ENCODE measurements around the gene DNAJC4.
"Not testable (repeated sequence)": the region's sequence is repeated elsewhere in the genome, so short reads cannot be mapped to it uniquely, and the experiment has no call there.

The DNAJC4 gene

DNA sequence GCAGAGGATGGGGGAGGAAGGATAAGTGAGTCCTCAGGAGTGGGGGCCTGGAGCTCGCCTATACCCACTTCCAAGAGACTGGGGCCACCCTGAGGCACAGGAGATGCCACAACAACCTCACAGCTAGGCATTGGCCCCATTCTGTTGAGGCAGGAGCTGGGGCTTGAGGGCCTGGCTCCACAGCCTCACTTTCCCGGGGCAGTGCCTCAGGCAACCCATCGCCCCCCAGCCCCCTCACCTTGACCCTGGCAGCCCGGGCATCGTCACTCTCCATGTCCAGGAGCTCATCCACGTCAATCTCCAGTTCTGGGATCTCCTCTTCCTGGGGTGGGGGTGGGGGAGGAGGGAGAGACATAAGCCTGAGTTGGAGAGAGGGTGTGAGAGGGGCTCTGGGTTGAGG lies 14.6 kb downstream of the DNAJC4 start:
- DNase-seq (ENCODE audit: low read depth in 1 of 2, low spot score in 1 of 2): no peak

DNA sequence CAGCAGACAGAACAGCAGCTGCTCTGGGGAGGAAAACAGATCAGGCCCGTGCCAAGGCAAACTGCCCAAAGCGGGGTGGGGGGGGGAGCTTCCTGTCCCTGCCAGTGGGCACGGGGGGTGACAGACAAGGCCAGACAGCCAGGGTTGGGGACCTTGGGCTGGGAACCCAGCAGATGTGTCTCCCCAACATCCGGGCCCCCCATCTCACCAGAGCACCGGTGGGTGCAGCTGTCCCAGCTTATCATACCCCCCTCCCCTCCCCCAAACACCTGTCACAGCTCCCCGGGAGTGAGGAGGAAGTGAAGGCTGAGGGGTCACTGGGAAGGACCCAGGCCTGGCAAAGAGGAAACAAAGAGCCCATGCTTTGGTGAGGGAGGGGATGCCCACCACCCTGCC lies 15.1 kb downstream of the DNAJC4 start:
- no peak for DNase-seq (ENCODE audit: low read depth in 1 of 2, low spot score in 1 of 2)

DNA sequence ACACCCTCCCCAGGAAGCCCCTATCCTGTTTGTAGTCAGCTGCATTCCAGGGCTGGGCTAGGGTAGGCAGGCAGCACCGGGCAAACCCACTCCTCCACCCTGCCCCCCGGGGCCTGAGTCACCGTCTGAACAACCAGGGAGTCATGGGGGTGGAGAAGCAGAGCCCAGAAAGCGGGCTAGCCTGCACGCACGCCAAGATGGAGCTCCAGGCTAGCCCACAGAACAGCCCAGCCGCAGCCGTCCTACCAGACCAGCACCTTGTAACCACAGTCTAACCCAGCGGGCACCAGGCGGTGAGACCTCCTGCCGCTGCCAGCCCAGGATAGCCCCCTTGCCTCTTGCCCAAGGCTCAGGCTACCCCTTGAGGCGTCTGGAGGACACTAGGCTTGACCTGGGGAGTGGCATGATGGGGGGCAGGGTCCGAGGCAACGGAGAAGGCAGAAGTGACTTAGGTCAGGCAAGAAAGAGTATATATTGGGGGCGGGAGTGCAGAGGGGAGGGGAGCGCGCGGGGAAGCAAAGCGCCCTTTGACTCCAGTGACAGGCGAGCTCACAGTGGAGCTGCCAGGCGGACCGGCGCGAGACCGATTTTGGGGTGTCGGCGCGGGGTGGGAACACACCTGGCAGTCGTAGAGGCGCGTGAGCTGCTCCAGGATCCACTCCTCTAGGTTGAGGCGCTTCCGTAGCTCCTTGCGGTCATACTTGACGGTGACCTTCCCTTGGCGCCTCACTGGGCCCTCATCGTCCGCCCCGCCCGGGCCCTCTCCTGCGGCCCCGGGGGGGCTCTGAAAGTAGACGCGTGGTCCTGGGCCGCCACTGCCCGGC lies 15.7 kb downstream of the DNAJC4 start:
- DNase-seq (ENCODE audit: low read depth in 1 of 2, low spot score in 1 of 2): peak; percentile 56 to 76

- DNase-seq (ENCODE audit: low read depth in 1 of 2, low spot score in 1 of 2): not testable (repeated sequence)
Measured at GRCh38 chr11:64246621-64246870, 16.2 kb downstream of the DNAJC4 start.

DNA sequence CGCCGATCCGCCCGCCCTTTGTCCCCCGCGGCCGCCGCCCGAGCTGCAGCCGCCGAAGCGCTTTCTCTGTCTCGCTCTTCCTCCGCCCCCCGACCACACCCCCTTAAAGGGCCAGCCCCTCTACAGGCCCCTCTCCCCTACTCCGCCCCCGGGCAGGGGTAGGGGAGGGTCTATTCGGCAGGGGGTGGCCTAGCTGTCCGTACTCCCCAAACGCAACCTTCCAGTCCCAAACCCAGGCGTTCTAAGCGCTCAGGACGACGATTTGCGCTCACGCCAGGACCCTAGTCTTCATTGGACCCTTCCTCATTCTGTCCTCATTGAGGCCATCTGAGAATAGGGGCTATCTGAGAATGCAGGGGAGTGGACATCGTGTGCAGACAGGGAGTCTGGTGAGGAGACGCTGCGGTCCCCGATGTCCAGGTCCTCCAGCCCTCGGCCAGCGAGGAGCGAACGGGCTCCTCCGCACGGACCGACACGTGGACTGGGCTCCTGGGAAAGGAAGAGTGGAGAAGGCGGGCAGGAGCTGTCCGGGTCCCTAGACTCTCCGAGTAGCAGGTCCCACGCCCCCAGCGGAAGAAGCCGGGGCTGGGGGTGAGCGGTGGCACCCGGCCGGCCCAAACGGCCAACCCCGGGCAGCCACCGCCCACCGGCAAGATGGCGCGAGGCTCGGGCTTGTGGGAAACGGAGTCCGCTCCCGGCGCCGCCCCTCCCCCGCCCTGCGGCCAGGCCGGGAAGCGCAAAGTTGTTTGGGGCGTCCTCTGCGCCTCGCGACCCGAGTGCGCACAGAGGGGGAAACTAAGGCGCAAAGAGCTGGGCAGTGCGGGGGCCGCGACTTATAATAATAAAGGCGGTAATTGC lies 16.8 kb downstream of the DNAJC4 start, which contains the start of gene PPP1R14B:
Gene PPP1R14B, minus strand, starts transcription at position 73 of the 858 bp plus-strand sequence. CDS start 270 bp downstream, outside the sequence.
- DNase-seq (ENCODE audit: low read depth in 1 of 2, low spot score in 1 of 2): peak; percentile 56 to 77

DNA sequence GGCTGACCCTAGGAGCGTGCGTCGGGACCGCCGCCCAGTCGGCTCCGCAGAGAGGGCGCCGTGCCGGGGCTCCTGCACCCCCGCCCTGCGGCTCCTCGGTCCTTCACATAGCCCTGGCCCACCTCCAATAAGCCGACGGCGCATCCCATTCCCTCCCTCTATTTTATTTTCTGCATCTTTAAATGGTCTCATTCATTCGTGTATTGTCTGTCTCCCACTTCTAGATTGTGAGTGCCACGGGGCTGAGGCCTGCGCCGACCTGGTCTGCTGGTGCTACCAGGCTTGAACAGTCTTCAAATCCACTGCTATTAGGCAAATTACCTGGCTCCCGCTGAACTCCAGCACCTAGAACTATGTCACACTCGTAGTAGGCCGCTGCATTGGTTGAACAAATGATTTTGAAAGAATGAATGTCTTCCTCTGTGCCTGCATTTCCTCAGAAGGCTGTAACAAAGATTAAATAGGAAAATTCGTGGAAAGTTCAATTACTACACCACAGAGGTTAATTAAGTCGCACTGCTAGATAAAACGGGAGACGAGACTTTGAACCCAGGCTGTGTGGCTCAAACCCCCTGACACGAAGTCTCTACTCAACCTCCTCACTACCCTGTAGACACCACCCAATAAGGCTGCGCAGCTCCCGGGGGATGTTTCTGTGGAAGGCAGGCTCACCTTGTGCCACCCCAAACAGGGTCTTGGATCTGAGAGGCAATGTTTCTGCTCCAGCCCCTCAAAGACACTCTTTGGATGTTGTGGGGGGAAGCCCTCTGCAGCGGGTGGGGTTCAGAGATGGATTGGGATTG lies 17.6 kb downstream of the DNAJC4 start:
- no peak for DNase-seq (ENCODE audit: low read depth in 1 of 2, low spot score in 1 of 2)

- DNase-seq (ENCODE audit: low read depth in 1 of 2, low spot score in 1 of 2): no peak
Measured at GRCh38 chr11:64248578-64248977, 18.2 kb downstream of the DNAJC4 start.

GRCh38 chr11:64249038-64249437 lies 18.7 kb downstream of the DNAJC4 start:
- no peak for DNase-seq (ENCODE audit: low read depth in 1 of 2, low spot score in 1 of 2)

- no peak for DNase-seq (ENCODE audit: low read depth in 1 of 2, low spot score in 1 of 2)
Measured at GRCh38 chr11:64249563-64250414, 19.4 kb downstream of the DNAJC4 start.

GRCh38 chr11:64250415-64251015 lies 20.2 kb downstream of the DNAJC4 start:
- DNase-seq (ENCODE audit: low read depth in 1 of 2, low spot score in 1 of 2): no peak

DNA sequence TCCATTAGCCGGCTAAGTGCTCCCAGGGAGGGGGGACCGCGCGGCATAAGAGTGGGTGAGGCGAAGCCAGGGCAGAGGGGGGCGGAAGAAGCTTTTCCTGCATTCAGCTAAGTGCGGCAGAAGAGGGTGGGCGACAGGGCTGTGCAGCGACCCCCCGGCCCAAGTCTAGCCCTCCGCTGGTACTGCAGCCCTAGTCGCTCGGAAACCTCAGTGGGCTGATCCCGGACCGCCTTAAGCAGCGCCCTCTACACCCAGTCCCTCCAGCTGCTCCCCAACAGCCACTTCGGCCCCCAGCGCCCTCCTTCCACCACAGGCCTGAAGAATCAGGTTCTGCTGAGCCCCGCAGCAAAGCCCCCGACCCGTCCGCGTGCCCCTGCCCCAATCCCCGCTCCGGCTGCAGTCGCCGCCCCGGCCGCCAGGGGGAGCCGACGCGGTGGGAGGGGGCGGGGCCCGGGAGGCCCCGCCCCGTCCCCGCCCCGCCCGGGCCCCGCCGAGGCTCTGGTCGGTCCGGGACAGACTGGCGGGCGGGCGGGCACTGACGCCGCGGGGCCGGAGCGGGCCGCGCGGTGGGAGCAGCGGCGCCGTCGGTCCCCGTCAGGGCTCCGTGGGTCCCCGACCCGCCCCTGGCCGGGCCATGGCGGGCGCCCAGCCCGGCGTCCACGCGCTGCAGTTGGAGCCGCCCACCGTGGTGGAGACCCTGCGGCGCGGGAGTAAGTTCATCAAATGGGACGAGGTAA lies 20.8 kb downstream of the DNAJC4 start, which contains the start of gene PLCB3:
Gene PLCB3, plus strand, starts transcription at position 515 of the 737 bp plus-strand sequence. Its CDS starts 120 bp downstream, at position 635.
- DNase-seq (ENCODE audit: low read depth in 1 of 2, low spot score in 1 of 2): peak; percentile 60 to 62

GRCh38 chr11:64251753-64252002 lies 21.3 kb downstream of the DNAJC4 start:
- no peak for DNase-seq (ENCODE audit: low read depth in 1 of 2, low spot score in 1 of 2)

- DNase-seq (ENCODE audit: low read depth in 1 of 2, low spot score in 1 of 2): no peak
Measured at GRCh38 chr11:64252003-64252872, 21.9 kb downstream of the DNAJC4 start.

GRCh38 chr11:64253043-64253442 lies 22.7 kb downstream of the DNAJC4 start:
- DNase-seq (ENCODE audit: low read depth in 1 of 2, low spot score in 1 of 2): no peak

DNA sequence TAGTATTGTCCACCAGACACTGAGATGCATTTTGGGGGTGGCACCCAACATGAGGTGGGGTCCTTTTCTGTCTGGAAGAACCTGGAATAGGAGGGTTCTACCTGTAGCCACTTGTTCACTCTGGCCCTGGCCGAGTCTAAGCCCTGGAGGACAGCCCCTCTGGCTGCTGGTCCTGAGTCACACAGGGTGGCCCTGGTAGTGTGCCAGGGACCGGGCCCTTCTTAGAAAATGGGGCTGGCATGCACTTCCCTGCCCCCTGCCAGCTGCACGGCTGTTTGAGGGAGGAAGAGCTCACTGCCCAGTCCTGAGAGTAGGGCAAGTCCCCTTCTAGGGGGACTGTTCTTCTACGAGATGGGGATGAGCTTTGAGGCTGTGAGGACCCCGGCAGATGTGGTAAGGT lies 23.1 kb downstream of the DNAJC4 start:
- no peak for DNase-seq (ENCODE audit: low read depth in 1 of 2, low spot score in 1 of 2)

- DNase-seq (ENCODE audit: low read depth in 1 of 2, low spot score in 1 of 2): no peak
Measured at GRCh38 chr11:64254326-64254725, 24.0 kb downstream of the DNAJC4 start.

DNA sequence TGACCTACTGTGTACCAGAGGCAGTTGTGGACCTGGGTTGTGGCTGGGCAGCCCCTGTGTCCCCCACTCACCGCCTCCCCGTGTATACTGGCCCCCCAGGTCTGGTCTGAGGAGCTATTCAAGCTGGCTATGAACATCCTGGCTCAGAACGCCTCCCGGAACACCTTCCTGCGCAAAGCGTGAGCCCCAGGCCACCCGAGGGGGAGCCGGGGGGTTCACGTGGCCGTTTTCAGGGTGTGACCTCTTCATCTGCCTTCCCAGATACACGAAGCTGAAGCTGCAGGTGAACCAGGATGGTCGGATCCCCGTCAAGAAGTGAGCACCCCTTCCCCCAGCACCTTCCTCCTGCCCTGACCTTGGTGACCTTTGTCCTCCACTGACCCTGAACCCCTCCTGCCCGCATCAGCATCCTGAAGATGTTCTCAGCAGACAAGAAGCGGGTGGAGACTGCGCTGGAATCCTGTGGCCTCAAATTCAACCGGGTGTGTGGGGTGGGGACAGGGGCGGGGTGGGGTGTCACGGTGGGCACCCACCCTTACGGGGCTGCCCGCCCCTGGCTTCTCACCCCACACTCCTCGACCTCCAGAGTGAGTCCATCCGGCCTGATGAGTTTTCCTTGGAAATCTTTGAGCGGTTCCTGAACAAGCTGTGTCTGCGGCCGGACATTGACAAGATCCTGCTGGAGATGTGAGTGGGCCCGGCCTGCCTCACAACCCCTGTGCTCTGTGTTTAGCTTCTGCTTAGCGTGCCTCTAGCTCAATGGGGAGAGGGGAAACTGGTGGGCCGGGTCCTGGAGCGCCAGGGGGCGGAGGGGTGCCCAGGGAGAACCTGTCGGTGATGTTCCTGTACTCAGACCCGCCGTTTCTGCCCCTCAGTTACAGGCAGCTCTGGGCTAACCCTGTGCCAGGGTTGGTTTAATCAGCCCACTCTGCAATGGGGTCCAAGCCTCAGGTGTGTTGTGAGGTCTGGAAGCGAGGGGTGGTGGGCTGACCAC lies 25.1 kb downstream of the DNAJC4 start:
- no peak for DNase-seq (ENCODE audit: low read depth in 1 of 2, low spot score in 1 of 2)
